ENCODE data around the gene SCFD2.

Gene SCFD2

GRCh38 chr4:53132132-53132891, 233.5 kb downstream of the SCFD2 start:
- no peak for DNase-seq

DNA sequence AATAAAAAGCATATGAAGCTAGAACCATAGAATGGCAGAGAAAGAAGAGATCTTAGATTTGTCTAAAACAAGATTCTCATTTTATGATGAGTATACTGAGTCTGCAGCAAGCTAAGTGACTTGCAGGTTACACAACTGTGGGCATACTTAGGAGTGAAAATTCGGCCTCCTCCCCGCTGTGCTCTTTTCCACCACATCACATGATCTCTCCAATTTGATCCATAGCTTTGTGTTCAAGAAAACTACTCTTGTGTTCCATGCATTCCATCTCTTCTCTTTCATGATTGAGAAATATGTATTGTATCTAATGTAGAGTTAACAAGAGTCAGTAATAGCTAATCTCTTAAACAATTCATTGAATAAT, 234.3 kb downstream of the SCFD2 start:
- no peak for DNase-seq

DNA sequence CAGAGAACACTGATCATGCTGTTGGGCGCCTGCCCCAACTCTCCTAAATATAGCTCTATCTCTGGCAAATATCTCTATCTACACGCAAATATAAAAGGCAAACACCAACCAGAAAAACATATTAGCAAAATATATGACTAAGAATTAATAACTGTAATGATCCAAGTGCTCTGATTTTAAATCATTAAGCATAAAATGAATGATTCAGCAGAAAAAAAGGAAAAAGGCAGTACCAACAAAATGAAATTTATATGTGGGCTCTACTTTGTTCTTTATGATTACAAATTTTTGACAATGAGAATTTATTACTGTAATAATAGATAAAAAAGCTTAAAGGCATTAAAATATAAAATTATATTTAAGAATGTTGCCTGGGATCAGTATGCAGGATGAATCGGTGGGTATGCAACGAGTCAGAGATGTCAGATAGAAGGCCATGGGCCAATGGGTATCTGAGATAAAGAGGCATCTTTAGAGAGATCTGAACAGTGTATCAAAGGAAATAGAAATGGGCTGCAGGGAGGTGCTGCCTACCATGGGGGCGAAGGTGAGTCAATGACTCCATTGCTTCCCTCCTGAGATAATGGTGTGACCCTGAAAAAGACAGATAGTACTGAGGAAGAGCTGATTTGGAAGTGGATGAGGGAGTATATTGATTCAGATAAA, 234.8 kb downstream of the SCFD2 start:
- no peak for DNase-seq

DNA sequence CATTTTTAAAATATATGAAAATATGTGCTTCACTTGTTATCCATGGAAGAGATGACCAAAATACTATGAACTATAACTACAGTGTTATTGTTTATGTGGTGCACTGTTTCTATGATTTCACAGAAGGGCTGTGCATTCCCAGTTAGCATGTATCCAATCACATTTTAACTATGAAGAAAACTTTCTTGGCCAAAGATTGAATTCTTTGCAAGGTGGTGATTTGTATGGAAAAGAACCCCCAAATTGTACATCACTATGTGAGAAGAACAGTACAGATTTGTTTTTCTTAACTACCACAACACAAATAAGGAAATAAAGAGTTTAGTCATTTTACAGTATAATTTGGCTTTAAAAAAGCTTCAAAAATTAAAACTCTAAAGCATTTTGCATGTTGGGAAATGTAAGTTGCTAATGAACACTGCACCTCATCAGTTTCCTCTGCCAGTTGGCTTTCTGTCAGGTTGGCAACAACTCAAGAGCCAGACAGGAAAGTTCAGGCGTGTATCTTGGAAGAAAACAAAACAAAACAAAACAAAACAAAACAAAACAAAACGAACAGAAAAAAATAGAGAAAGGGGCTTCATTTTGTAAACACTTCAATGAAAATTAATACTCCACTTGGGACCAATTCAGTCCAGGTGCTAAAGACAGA, 237.0 kb downstream of the SCFD2 start:
- DNase-seq, result no peak

GRCh38 chr4:53128231-53128630, 237.6 kb downstream of the SCFD2 start:
- no peak for DNase-seq

GRCh38 chr4:53127365-53127764, 238.5 kb downstream of the SCFD2 start:
- no peak for DNase-seq

- no peak for DNase-seq
Observed at GRCh38 chr4:53126099-53126498, 239.8 kb downstream of the SCFD2 start.

DNA sequence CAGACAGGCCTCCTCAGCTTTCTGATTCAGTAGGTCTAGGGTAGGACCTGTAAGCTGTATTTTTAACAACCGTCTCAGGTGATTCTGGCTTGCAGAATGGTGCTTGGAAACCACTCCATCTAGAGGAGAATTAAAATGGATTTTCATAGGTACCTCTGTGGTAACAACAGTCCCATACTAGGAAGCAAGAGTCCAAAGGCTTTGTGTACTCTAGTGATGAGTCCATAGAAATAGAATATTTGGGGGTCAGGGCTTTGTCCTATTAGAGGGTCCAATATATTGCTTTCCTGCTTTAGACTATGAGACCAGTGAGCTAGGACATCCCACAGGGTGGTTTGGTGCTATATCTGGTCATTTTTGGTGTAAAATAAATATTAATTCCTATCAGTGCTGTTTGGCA, 242.0 kb downstream of the SCFD2 start:
- no peak for DNase-seq

DNA sequence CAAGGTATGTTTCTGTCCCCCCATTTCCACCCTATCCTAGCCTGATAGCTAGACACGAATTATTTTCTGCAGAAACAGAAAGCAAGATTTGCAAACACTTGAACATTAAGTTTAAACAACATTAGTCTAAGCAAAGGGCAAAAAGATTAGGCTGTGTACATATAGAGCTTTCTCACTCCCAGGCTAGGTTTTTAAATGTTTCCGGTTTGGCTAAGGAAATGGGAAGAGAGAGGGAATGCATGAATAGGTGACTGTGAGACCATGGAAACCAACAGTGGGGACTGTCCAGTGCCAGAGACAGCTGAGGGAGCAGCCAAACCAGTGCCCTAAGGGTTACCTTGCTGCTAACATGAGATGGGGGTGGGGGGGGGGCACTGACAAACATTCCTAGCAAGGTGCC, 242.7 kb downstream of the SCFD2 start:
- no peak for DNase-seq

DNA sequence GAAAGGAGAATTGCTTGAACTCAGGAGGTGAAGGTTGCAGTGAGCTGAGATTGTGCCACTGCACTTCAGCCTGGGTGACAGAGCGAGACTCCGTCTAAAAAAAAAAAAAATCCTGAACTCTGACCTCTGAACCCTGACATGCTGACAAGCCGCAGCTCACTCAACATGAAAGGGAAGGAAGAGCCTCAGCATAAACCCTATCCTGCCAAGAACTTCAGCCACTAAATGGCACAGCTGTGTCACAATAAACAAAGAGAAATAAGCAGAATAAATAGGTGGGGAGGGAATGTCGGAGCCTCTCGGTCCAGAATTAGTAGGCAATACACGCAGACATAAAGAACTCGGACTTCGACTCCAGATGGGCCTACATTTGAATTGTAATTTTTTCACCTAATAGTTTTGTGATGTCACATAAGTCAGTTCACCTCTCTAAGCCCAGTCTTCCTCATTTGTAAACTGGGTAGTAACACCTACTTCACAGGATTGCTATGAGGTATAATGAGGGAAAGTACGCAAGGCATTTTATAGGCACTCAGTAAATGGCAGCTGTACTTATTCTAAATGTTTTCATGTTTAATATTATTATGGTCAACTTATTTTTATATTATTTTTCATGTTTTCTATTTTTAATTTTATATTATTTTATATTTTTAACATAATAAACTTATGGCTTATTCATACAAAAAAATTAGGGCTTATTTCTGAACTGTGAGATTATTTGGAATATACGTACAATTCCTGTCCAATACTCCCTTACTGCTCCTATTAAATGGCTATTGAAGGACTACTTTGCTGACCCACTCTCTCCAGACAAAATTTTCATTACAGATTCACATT, 243.4 kb downstream of the SCFD2 start:
- no peak for DNase-seq

- no peak for DNase-seq
Observed at GRCh38 chr4:53121264-53121865, 244.5 kb downstream of the SCFD2 start.

DNA sequence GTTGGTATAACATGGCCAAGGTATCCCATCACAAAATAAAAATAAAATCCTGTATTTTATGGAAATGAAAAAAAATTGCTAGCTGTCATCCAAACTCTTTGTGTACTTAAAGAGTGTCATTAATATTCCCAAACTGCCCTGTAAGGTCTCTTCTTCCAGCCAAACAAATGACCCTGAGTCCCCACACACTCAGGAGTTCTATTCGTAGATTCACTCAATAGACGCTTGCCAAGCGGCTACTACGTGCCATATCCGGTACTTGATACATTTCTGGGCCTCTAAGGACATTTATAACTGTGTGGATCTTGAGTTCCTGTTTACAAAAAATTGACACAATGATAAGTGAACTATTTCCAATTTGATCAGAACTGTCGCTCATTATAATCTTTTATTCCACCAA, 245.1 kb downstream of the SCFD2 start:
- no peak for DNase-seq

- no peak for DNase-seq
Observed at GRCh38 chr4:53119680-53120079, 246.2 kb downstream of the SCFD2 start.

GRCh38 chr4:53118676-53119075, 247.2 kb downstream of the SCFD2 start:
- no peak for DNase-seq

DNA sequence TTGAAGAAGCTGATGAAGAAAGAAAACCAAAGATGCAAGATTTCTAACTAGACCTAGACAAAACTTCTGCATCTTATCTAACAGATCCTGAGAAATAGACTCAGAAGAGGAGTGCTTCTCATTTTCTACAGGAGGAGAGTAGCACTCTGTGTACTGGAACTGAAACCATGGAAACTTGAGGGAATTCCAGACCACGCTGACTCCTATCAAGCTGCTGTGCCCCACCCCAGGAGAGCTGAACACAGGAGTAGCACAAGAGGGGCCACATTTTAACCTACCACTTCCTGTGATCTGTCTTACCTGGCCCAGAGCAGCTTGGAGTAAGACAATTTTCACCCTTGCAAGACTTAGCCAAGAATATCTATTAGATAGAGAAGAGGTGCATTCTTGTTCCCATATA, 248.9 kb downstream of the SCFD2 start:
- DNase-seq, result no peak

DNA sequence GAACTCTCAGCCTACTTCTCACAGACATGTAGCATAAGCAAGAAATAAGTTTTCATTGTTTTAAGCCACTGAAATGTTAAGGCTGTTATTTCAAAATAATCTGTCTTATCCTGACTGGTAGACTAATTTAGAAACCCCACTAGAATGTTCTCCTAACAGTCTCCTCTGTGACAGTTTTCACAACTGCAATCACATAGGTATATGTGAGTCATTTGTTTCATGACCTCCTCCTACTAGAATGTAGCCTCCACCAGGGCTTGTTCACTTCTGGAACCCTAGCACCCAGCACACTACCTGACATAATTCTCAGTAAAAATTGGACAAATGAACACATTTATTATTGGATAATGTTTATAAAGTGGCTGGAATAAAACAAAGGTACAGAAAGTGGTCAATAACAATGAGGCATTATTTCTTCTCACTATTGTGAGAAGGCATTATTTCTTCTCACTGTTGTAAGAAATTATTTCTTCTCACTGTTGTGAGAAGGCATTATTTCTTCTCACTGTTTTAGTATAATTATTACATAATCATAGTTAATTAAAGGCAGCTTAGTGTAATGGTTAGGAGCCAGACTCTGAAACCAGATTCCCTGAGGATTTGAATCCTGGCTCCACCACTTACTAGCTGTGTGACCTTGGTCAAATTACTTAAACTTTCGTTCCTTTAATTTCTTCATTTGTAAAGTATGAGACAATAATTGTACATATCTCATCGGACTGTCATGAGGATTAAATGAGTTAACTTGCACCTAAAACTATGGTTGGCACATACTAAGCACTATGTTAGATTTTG, 252.2 kb downstream of the SCFD2 start:
- DNase-seq, result no peak

- DNase-seq, result no peak
Observed at GRCh38 chr4:53105313-53105712, 260.5 kb downstream of the SCFD2 start.

DNA sequence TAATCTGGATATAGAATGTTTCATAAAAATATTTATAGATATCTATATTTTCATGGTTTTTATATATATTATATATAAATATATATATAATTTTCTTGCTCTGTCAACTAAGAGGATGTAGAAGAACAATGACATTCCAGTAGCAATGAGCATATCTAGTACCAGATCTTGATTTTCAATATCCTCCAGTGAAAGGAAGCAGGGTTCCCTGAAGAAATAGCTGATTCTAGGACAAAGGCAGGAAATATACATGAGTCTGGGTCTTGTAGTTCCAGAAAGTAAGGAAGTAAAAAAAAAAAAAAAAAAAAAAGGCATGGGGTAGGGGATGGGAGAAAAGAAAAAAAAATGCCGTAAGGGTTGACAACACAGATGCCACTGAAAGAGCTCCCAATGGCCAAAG, 262.4 kb downstream of the SCFD2 start:
- no peak for DNase-seq

DNA sequence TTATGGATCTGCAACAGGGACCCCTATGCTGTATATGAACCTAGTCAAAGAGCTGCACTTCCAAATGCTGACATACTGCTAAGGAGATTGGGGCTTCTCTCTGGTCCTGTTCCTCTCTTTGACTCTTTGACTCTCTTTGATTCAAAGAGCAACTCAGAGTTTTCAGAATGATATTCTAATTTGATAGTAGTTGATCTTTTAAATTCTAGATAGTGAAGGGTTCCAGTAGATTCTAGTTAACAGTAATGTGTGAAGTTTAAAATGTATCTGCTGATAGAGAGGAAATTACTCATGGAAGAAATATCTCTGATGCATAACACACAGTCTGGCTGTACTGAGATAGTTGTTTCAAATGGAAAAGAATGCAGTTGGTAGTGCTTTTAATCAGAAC, 264.7 kb downstream of the SCFD2 start:
- no peak for DNase-seq

- no peak for DNase-seq
Observed at GRCh38 chr4:53100501-53101190, 265.2 kb downstream of the SCFD2 start.

GRCh38 chr4:53098681-53099121, 267.2 kb downstream of the SCFD2 start:
- DNase-seq, result no peak
